AG04449 (cell line): ENCODE data around the gene ANKRD33B.

ENCODE experiments used
- CTCF ChIA-PET: fragments of 350-600 bp; formaldehyde crosslinking; extraction: SDS; loops from one replicate; lab custom pipeline; 2021; ENCODE audit warnings: antibody characterized with exemption; lab: Yijun Ruan, JAX
- POLR2A ChIA-PET: fragments of 400-600, 350-600 bp; formaldehyde crosslinking; extraction: SDS; loops from one replicate; lab custom pipeline; 2020; ENCODE audit warnings: antibody characterized with exemption, inconsistent platforms; lab: Yijun Ruan, JAX
- DNase-seq: peaks from one replicate; pipeline ENCODE4 v3.0.0-alpha.2; 2010; ENCODE audit warnings: low read depth, low spot score
- H3K4me3 ChIP-seq: 2 replicates; pipeline ENCODE4 v1.5.1; 2011; ENCODE audit warnings: low read depth, mild to moderate bottlenecking, control low read depth, low read length
- CTCF ChIP-seq: IDR thresholded peaks from one replicate; pipeline ENCODE4 v1.5.1; 2011; ENCODE audit warnings: mild to moderate bottlenecking, moderate library complexity, low read length, control low read depth, inconsistent platforms; ENCODE audit not compliant: insufficient read depth; ENCODE audit errors: missing control alignments

The ANKRD33B gene

GRCh38 chr5:10528056-10528816 lies 35.6 kb upstream of the ANKRD33B start:
- POLR2A ChIA-PET: no interaction called here
- CTCF ChIA-PET: no interaction called here
- H3K4me3 ChIP-seq: peak overlapping the region; percentile 39
- peak; percentile 65 for DNase-seq
- TF ChIP-seq CTCF: no peak

- no peak for DNase-seq
- no peak overlapping the region for H3K4me3 ChIP-seq
- ChIA-PET POLR2A (no interaction called here), CTCF (interaction anchor here (1.1 kb wide), 1 partner anchor 10 kb away, joined by 4 read pairs; no protein-coding TSS in a partner anchor)
- no peak for TF ChIP-seq CTCF
Observed at GRCh38 chr5:10528827-10529226, 35.0 kb upstream of the ANKRD33B start.

GRCh38 chr5:10530601-10531320 lies 33.1 kb upstream of the ANKRD33B start:
- ChIA-PET CTCF (no interaction called here), POLR2A (no interaction called here)
- no peak for DNase-seq
- H3K4me3 ChIP-seq: no peak overlapping the region
- TF ChIP-seq CTCF: no peak

- no peak for DNase-seq
- ChIA-PET CTCF (no interaction called here), POLR2A (no interaction called here)
Observed at GRCh38 chr5:10532421-10532820, 31.4 kb upstream of the ANKRD33B start.

GRCh38 chr5:10533226-10533625 lies 30.6 kb upstream of the ANKRD33B start:
- TF ChIP-seq CTCF: no peak
- no peak overlapping the region for H3K4me3 ChIP-seq
- CTCF ChIA-PET: interaction anchor here (1.2 kb wide), 1 partner anchor 26 kb away, joined by 4 read pairs; no protein-coding TSS in a partner anchor
- DNase-seq: no peak
- POLR2A ChIA-PET: no interaction called here

More at GRCh38 chr5:10532421-10532820, 31.4 kb upstream of the ANKRD33B start:
- no peak overlapping the region for H3K4me3 ChIP-seq
- TF ChIP-seq CTCF: no peak
